ENCODE results near the gene EMC9. TPM values are rescaled to one million over a fixed set of nuclear protein-coding genes. Genes with fewer than 3 reads are reported as not detected.

EMC9 gene
- total RNA-seq, 4 donors from 2014 or later = 6.2 to 21.2 (median 10.9) TPM; not detected in 1

GRCh38 chr14:24133735-24134134, 7.7 kb downstream of the EMC9 start:
- no peaks in the 10 kb centered on the region for H3K9me3 ChIP-seq
- DNase-seq = no peak
- no peaks in the 10 kb centered on the region for H3K27me3 ChIP-seq
- no peak overlapping the region for H3K27ac ChIP-seq
- intact Hi-C loops (cut with DNase I; ENCODE audit: low total_unique reads) = no loop called here
- peaks cover 0 to 7% of the 10 kb centered on the region in 2 donors for H3K4me1 ChIP-seq
- H3K36me3 ChIP-seq = no peaks in the 10 kb centered on the region
- H3K4me3 ChIP-seq = no peak overlapping the region
- no peak for TF ChIP-seq CTCF (IDR thresholded peaks at IDR 0.05)
- no peak for TF ChIP-seq POLR2A (IDR thresholded peaks at IDR 0.05)

GRCh38 chr14:24132976-24133375, 8.4 kb downstream of the EMC9 start:
- H3K36me3 ChIP-seq = no peaks in the 10 kb centered on the region
- no peaks in the 10 kb centered on the region for H3K27me3 ChIP-seq
- H3K9me3 ChIP-seq = no peaks in the 10 kb centered on the region
- intact Hi-C loops (cut with DNase I; ENCODE audit: low total_unique reads) = no loop called here
- peaks cover 0 to 7% of the 10 kb centered on the region in 2 donors for H3K4me1 ChIP-seq
- DNase-seq = no peak
- H3K27ac ChIP-seq = no peak overlapping the region
- no peak for TF ChIP-seq POLR2A (IDR thresholded peaks at IDR 0.05)
- no peak overlapping the region for H3K4me3 ChIP-seq

GRCh38 chr14:24132061-24132685, 9.2 kb downstream of the EMC9 start:
- TF ChIP-seq CTCF (IDR thresholded peaks at IDR 0.05) (no peak), POLR2A (IDR thresholded peaks at IDR 0.05) (no peak)
- no peak for DNase-seq
- no peak overlapping the region for H3K27ac ChIP-seq
- H3K4me1 ChIP-seq = peaks cover 0 to 7% of the 10 kb centered on the region in 2 donors
- no peaks in the 10 kb centered on the region for H3K27me3 ChIP-seq
- no peaks in the 10 kb centered on the region for H3K9me3 ChIP-seq
- intact Hi-C loops (cut with DNase I; ENCODE audit: low total_unique reads) = no loop called here
- H3K36me3 ChIP-seq = no peaks in the 10 kb centered on the region
- no peak overlapping the region for H3K4me3 ChIP-seq

- TF ChIP-seq POLR2A (IDR thresholded peaks at IDR 0.05) = no peak
- no peak for TF ChIP-seq CTCF (IDR thresholded peaks at IDR 0.05)
- DNase-seq = no peak
- H3K27ac ChIP-seq = peak overlapping the region; percentile 30
- no peak overlapping the region for H3K4me3 ChIP-seq
- H3K4me1 ChIP-seq = peaks cover 0 to under 1% of the 10 kb centered on the region in 2 donors
- intact Hi-C loops (cut with DNase I; ENCODE audit: low total_unique reads) = no loop called here
- H3K27me3 ChIP-seq = no peaks in the 10 kb centered on the region
- H3K36me3 ChIP-seq = no peaks in the 10 kb centered on the region
- no peaks in the 10 kb centered on the region for H3K9me3 ChIP-seq
These were observed 9.8 kb downstream of the EMC9 start for GRCh38 chr14:24131549-24131966.

- TF ChIP-seq POLR2A (IDR thresholded peaks at IDR 0.05) (no peak), CTCF (IDR thresholded peaks at IDR 0.05) (no peak)
- intact Hi-C loops (cut with DNase I; ENCODE audit: low total_unique reads) = no loop called here
- H3K9me3 ChIP-seq = no peaks in the 10 kb centered on the region
- no peak for DNase-seq
- H3K36me3 ChIP-seq = no peaks in the 10 kb centered on the region
- no peaks in the 10 kb centered on the region for H3K27me3 ChIP-seq
- no peak overlapping the region for H3K4me3 ChIP-seq
- no peaks in the 10 kb centered on the region for H3K4me1 ChIP-seq
- peak overlapping the region; percentile 30 for H3K27ac ChIP-seq
These were observed 10.5 kb downstream of the EMC9 start for GRCh38 chr14:24130717-24131548.

All from uterus (tissue), 4 donors.